Activated CD4-positive, alpha-beta T cell treated with anti-CD3 and anti-CD28 coated beads, Interleukin-2, amount 50 U/mL, for 4 hours (primary cell): ENCODE results near the gene SCUBE2.
"Not testable (repeated sequence)": the region's sequence is repeated elsewhere in the genome, so short reads cannot be mapped to it uniquely, and the experiment has no call there.

Experiments
- DNase-seq, 2 experiments: peaks; one replicate each; pipeline ENCODE4 v3.0.0-alpha.2; 2020

The SCUBE2 gene

DNA sequence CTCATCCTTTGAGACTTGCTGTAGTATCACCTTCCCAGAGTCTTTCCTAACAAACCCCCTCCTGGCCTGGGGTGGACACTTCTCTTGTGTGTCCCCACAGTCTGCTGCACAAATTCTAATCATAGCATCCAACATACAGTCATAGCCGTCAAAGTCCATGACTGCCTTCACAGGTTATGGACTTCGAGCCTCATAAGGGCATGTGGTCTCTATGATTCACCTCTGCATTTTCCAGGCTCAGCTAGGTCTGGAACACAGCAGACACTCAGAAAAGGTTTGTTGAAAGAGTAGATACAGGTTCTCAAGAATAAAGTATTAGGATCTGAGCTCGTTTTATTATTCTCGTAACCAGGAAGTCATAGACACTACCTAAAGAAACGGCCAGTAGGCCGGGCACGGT, 13.2 kb upstream of the SCUBE2 start:
- DNase-seq = no peak

GRCh38 chr11:9103542-9104276, 12.3 kb upstream of the SCUBE2 start:
- DNase-seq = no peak

GRCh38 chr11:9099617-9100016, 8.2 kb upstream of the SCUBE2 start:
- DNase-seq = no peak

- DNase-seq = not testable (repeated sequence)
Measured at GRCh38 chr11:9098455-9098854, 7.1 kb upstream of the SCUBE2 start.

DNA sequence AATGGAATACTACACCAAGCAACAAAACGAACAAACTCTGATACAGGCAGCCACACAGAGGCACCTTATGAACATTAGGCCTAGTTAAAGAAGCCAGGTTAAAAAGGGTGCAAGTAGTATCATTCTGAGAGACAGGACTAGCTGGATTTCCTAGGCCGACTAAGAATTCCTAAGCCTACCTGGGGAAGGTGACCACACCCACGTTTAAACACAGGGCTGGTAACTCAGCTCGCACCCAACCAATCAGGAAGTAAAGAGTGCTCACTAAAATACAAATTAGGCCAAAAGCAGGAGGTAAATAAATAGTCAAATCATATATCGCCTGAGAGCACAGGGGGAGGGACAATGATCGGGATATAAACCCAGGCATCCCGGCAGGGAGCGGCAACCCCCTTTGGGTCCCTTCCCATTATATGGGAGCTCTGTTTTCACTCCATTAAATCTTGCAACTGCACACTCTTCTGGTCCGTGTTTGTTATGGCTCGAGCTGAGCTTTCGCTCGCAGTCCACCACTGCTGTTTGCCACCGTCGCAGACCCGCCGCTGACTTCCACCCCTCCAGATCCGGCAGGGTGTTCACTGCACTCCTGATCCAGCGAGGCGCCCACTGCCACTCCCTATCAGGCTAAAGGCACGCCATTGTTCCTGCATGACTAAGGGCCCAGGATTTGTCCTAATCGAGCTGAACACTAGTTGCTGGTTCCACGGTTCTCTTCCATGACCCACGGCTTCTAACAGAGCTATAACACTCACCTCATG, 6.0 kb upstream of the SCUBE2 start:
- not testable (repeated sequence) for DNase-seq

DNA sequence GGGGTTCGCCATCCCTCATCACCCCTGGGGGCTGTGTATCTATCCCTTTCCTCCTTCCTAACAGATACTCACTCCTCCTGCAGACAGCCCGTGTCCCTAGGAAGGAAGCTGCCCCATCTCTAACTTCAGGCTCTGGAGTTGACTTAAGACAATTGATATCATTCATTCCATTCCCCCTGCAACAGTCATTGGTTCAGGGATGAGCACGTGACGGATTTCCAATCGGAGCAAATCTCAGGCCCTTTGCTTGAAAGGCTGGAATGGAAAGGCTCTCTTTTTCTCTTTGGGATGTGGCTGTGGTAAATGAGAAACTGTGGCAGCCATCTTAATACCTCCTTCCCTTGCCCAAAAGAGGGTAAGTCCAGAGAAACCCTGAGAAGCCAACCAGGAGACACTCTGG, 5.0 kb upstream of the SCUBE2 start:
- DNase-seq = no peak

GRCh38 chr11:9095421-9095820, 4.0 kb upstream of the SCUBE2 start:
- no peak for DNase-seq

DNA sequence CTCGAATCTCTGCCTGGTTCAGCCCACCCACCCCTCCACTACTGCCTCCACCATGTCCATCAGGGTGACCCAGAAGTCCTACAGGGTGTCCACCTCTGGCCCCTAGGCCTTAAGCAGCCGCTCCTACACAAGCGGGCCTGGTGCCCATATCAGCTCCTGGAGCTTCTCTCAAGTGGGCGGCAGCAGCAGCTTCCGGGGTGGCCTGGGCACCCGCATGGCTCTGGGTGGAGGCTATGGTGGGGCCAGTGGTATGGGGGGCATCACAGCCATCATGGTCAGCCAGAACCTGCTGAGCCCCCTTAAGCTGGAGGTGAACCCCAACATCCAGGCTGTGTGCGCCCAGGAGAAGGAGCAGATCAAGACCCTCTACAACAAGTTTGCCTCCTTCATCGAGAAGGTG, 3.0 kb upstream of the SCUBE2 start:
- no peak for DNase-seq

- DNase-seq = no peak
Measured at GRCh38 chr11:9092853-9093778, 1.7 kb upstream of the SCUBE2 start.

GRCh38 chr11:9092072-9092471, 673 bp upstream of the SCUBE2 start:
- DNase-seq = no peak

GRCh38 chr11:9090488-9091043, 833 bp downstream of the SCUBE2 start:
- DNase-seq = no peak

DNA sequence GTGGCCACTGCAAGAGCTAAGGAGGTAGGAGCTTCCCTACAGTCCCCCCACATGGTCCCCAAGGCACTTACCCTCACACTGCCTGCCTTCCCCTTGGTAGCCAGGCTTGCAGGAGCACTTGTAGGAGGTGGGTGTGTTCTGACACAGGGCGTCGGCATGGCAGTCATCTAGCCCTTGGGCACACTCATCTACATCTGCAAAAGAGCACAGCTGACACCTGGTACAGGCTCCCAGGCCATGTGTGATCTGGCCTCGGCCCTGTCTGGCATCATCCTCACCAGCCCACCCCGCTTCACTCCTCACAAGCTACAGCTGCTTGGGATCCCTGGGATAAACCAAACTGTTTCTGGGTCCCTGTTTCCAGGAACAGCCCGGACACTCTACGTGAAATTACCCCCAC, 1.8 kb downstream of the SCUBE2 start:
- DNase-seq = no peak

GRCh38 chr11:9089061-9089460, 2.3 kb downstream of the SCUBE2 start:
- DNase-seq = no peak

DNA sequence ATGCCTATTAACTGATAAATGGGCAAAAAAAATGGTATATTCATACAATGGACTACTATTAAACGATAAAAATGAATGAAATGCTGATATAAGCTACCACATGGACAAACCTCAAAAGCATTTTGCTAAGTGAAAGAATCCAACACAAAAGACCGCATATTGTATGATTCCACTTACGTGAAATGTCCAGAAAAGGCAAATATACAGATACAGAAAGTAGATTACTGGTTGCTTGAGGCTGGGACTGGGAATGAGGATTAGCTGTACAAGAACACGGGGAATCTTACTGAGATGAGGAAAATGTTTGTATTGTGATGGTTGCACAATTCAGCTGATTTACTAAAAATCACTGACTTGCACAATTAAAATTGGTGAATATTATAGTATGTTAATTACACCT, 8.8 kb downstream of the SCUBE2 start:
- no peak for DNase-seq

DNA sequence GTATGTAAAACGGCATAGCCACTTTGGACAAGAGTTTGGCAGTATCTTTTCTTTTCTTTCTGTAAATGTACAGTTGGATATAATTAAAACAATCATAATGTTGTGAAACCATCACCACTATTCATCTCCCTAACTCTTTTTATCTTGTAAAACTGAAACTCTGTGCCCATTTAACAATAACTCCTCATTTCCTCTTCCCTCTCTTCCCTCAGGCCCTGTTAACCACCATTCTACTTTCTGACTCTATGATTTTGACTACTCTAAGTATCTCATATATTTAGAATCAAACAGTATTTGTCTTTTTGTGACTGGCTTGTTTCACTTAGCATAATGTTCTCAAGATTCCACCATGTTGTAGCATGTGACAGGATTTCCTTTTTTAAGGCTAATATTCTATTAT, 10.2 kb downstream of the SCUBE2 start:
- no peak for DNase-seq

DNA sequence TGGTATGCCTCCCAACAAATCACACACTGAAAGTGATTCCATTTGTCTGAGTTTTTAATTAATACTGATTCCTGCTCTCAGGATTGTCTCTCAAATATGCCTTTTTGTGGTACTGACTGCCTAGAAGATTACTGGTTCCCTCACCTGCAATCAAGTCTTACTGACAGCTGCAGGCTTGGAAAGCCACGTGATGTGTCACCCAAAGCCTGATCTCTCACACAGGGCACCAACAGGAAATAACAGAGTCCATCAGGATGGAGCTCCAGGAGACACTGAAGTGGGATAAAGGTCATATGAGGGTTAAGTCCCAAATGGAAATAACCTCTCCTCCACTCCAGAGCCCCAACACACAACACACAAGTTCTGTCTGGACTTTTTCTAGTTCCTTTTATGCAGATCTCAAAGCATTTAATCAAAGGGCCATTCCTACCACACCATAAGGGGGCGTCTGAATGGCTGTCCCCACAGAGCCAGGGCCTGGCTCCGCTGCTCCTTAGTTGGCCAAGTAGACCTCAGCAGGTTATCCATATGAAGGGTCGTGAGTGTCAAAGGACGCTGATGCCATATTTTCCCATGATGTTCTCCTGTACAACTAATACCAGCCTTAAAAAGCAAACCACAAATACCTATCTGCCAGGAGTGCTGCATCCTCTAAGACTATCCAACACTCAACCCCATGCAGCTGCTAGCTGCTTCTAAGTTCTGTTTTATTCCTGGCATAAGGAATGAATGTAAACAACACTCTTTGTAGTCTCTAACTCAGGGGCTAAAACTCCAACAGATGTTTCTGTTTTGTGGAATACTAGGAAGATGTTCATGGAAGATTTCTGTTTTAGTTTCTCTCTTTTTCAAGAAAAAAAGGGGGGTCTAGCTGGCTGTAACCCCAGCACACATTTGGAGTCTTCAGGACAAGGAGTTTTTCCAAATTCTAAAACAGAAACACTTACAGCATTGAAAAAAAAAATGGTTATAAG, 13.0 kb downstream of the SCUBE2 start:
- DNase-seq = no peak

DNA sequence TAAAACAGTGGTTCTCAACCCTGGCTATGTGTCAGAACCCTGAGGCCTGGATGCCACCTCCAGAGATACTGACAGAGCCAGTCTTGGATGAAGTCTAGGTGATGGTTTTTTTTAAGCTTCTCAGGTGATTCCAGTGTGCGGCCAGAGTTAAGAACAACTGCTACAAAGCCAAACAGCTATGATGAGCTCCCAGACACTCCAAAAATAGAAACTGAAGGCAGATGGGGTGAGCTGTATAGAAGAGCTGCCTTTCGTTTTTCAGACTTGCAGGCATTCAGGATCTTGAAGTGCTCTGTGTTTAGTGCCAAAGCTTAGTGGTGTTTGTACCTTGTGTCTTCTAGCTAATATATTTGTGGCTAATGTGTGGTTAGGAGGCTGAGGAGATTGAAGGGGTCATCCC, 14.2 kb downstream of the SCUBE2 start:
- no peak for DNase-seq

DNA sequence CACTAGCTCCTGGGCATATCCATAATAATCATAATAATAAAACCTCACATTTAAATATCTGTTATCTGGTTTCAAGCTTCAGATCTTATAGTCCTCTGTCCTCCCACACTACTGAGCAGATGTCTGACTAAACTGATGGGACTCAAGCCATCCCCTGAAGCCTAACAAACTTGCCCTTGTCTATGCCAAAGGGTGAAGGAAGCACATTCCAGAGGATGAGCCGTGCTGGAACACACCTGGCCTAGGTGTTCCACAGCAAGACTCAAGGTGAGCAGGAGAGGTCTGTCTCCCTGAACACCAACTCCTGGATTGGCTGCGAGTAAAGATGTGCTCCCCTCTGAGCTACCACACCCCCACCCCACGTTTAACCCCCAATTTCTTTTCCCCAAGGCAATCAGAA, 14.7 kb downstream of the SCUBE2 start:
- DNase-seq = no peak

DNA sequence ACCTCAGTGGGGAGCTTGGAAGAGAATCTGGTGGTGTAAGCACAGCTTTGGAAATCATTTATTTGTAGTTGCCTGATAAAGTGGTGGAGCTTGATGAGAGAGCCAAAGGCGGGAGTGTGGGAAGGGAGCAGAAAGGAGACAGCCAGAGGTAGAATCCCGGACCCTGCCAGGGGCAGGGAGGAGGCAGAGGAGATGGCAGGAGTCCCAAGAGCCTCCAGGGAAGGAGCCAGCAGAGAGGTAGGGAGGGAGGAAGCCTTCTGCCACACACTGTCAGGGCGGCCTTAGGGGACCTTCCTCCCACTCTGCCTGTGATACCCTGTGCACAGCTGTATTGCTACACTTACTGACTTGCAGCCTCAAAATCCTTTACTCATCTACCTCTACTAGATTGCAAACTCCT, 15.4 kb downstream of the SCUBE2 start:
- no peak for DNase-seq

- no peak for DNase-seq
Measured at GRCh38 chr11:9075556-9075955, 15.8 kb downstream of the SCUBE2 start.

DNA sequence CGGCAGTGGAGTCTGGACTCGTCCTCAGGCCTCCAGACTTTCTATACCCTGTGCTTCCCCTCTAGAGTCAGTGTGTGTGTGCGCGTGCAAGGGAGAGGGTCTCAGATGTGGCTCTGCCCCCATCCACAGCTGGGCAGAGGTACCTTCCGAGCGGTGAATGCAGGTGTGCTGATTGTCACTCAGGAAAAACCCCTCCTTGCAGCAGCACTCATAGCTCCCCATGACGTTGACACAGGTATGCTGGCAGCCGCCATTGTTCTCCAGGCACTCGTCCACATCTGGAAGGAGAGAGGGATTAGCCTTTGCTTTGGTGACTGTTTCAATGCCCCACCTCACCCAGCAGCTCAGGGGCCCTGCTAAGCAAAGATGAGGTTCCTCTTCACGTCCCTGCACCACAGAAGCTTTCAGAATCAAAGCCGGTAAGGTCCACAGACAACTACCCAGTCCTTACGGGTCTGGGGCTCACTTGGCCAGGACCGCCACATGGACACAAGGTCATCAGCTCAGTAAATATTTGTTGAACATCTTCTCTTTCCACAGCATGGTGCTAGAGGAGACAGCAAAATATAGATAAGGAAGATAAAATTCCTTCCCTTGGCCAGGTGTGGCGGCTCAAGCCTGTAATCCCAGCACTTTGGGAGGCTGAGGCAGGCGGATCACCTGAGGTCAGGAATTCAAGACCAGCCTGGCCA, 16.9 kb downstream of the SCUBE2 start:
- no peak for DNase-seq
